K562 (cell line): ENCODE data around the gene SLC48A1. TPM values are rescaled to one million over a fixed set of nuclear protein-coding genes. Genes with fewer than 3 reads are reported as not detected.
A peak's percentile ranks its signal among the peaks of the same experiment; 100 is the strongest.

Source experiments
- ATAC-seq: fragments of 200-7000 bp; cut with Tn5 transposase; 3 replicates; pipeline ENCODE4 v1.9.1; 2020; ENCODE audit warnings: moderate library complexity
- BruUV-seq: library from RNA; stranded (reverse); fragments of 400-500 nt; replicated peaks from 2 replicates; lab custom pipeline; 2021; lab: Mats Ljungman, UMichigan
- CTCF ChIA-PET: fragments of 300-600 bp; formaldehyde crosslinking; extraction: SDS; loops from one replicate; lab custom pipeline; 2021; ENCODE audit warnings: low intra/inter-chr PET ratio; lab: Yijun Ruan, JAX
- POLR2A ChIA-PET: fragments of 300-600, 350-650 bp; sonication (Branson Sonifier 250); formaldehyde crosslinking; extraction: SDS; loops from one replicate; lab custom pipeline; 2021; ENCODE audit warnings: antibody characterized with exemption, inconsistent platforms; lab: Yijun Ruan, JAX
- DNase-seq, 4 experiments: peaks; one replicate each; pipeline versions ENCODE4 v3.0.0 to v3.0.0-alpha.2; 2011 to 2018; ENCODE audit warnings: low spot score in 3 of 4, mixed read lengths in 3 of 4; ENCODE audit errors: extremely low read depth in 1 of 4
- FAIRE-seq: peaks from 2 replicates; lab custom pipeline; 2011; peaks lifted over from hg19 to GRCh38; lab: Jason Lieb, UNC
- H2AFZ ChIP-seq: 2 replicates; pipeline ENCODE4 v1.6.0; 2011; ENCODE audit warnings: low read depth, low read length, control low read depth, inconsistent platforms
- H3K27ac ChIP-seq: fragments of 200-600 bp; 3 replicates; pipeline ENCODE4 v1.8.0; 2011; ENCODE audit warnings: low read depth, mild to moderate bottlenecking, control low read depth, inconsistent platforms, low read length, moderate library complexity, mixed read lengths; ENCODE audit errors: extremely low read depth
- H3K27me3 ChIP-seq, 2 experiments: fragments of 300-600 bp in 1 of 2; 2 replicates in 1 of 2; 3 replicates in 1 of 2; pipeline versions ENCODE4 v1.6.0 to v1.8.0; 2011; ENCODE audit warnings: inconsistent platforms in 2 of 2, low read length in 2 of 2, mild to moderate bottlenecking in 1 of 2, mixed read lengths in 1 of 2, moderate library complexity in 1 of 2; ENCODE audit not compliant: control insufficient read depth in 2 of 2, insufficient read depth in 2 of 2
- H3K36me3 ChIP-seq: fragments of 300-600 bp; 3 replicates; pipeline ENCODE4 v1.8.0; 2011; ENCODE audit warnings: mild to moderate bottlenecking, low read length, inconsistent platforms; ENCODE audit not compliant: control insufficient read depth, insufficient read depth
- H3K4me1 ChIP-seq, 2 experiments: fragments of 200-600 bp in 1 of 2; replicated peaks in 1 of 2; 2 replicates in 1 of 2; 3 replicates in 1 of 2; pipeline versions ENCODE4 v1.5.1 to v1.8.0; 2011; ENCODE audit warnings: inconsistent platforms in 2 of 2, low read length in 2 of 2, mild to moderate bottlenecking in 1 of 2, mixed read lengths in 1 of 2, moderate library complexity in 1 of 2; ENCODE audit not compliant: control insufficient read depth in 2 of 2, insufficient read depth in 2 of 2
- H3K4me2 ChIP-seq: 2 replicates; pipeline ENCODE4 v1.6.1; 2011; ENCODE audit warnings: low read length, control low read depth, inconsistent platforms, mixed read lengths; ENCODE audit not compliant: insufficient read depth
- H3K4me3 ChIP-seq: fragments of 200-600 bp; sonication (generic), shearing (Covaris generic); 2 replicates; pipeline ENCODE4 v1.5.1; 2016; ENCODE audit warnings: control low read depth, inconsistent platforms
- H3K79me2 ChIP-seq: fragments of 200-600 bp; 3 replicates; pipeline ENCODE4 v1.8.0; 2011; ENCODE audit warnings: low read length, inconsistent platforms; ENCODE audit not compliant: control insufficient read depth, insufficient read depth
- H3K9ac ChIP-seq, 2 experiments: 2 replicates each; pipeline versions ENCODE4 v1.6.0 to v1.6.1; 2011; ENCODE audit warnings: low read depth in 2 of 2, low read length in 2 of 2, control low read depth in 1 of 2, inconsistent platforms in 1 of 2, mild to moderate bottlenecking in 1 of 2, mixed read lengths in 1 of 2; ENCODE audit not compliant: insufficient read depth in 1 of 2
- H3K9me1 ChIP-seq: one replicate; pipeline ENCODE4 v1.6.0; 2011; ENCODE audit warnings: inconsistent platforms, mild to moderate bottlenecking, low read length, moderate library complexity; ENCODE audit not compliant: control insufficient read depth, insufficient read depth
- H3K9me3 ChIP-seq: replicated peaks from 2 replicates; pipeline ENCODE4 v1.5.1; 2011; ENCODE audit warnings: low read depth, low read length, inconsistent platforms; ENCODE audit not compliant: control insufficient read depth, insufficient read depth
- H4K20me1 ChIP-seq: replicated peaks from 2 replicates; pipeline ENCODE4 v1.6.1; 2011; ENCODE audit warnings: low read length, inconsistent platforms, mixed read lengths; ENCODE audit not compliant: control insufficient read depth, insufficient read depth
- ARID2 ChIP-seq: fragments of 450-650 bp; IDR thresholded peaks from 2 replicates; pipeline ENCODE4 v1.6.1; 2017; ENCODE audit warnings: antibody characterized with exemption, mild to moderate bottlenecking
- CBX8 ChIP-seq: fragments of 200-600 bp; sonication (generic); IDR thresholded peaks from 2 replicates; pipeline ENCODE4 v1.6.1; 2012; ENCODE audit warnings: borderline replicate concordance, mixed run types, low read depth, mild to moderate bottlenecking, moderate library complexity, mixed read lengths, low read length, control low read depth, inconsistent platforms; ENCODE audit not compliant: poor library complexity, severe bottlenecking; ENCODE audit errors: extremely low read depth
- HNRNPK ChIP-seq: fragments of 200-400 bp; formaldehyde crosslinking; IDR thresholded peaks from one replicate; pipeline ENCODE4 v1.6.1; 2018; ENCODE audit warnings: mild to moderate bottlenecking, low read depth, low read length; ENCODE audit not compliant: poor library complexity, severe bottlenecking
- L3MBTL2 ChIP-seq: fragments of 450-650 bp; IDR thresholded peaks from 2 replicates; pipeline ENCODE4 v1.6.1; 2016; ENCODE audit warnings: mild to moderate bottlenecking, moderate library complexity
- NR4A1 ChIP-seq, 2 experiments: fragments of 250-450 bp in 1 of 2; fragments of 450-650 bp in 1 of 2; sonication (Bioruptor Pico) in 1 of 2; IDR thresholded peaks; 2 replicates each; pipeline versions ENCODE4 v1.4.0 to v1.6.1; 2016 to 2020; ENCODE audit warnings: mild to moderate bottlenecking in 2 of 2, missing compliant biosample characterization in 1 of 2, missing genetic modification characterization in 1 of 2, moderate library complexity in 1 of 2
- RBM25 ChIP-seq: fragments of 200-400 bp; formaldehyde crosslinking; IDR thresholded peaks from 2 replicates; pipeline ENCODE4 v1.6.1; 2018; ENCODE audit warnings: low read length, low read depth, moderate library complexity; ENCODE audit not compliant: severe bottlenecking
- RBM34 ChIP-seq: fragments of 200-400 bp; formaldehyde crosslinking; IDR thresholded peaks from 2 replicates; pipeline ENCODE4 v1.6.1; 2018; ENCODE audit warnings: low read length, borderline replicate concordance; ENCODE audit not compliant: insufficient read depth
- XRCC3 ChIP-seq: fragments of 450-650 bp; IDR thresholded peaks from 2 replicates; pipeline ENCODE4 v1.6.1; 2017; ENCODE audit warnings: mild to moderate bottlenecking, moderate library complexity
- ZNF175 ChIP-seq: fragments of 200-800 bp; sonication (Bioruptor generic); IDR thresholded peaks from 2 replicates; pipeline ENCODE4 v1.6.1; 2016; ENCODE audit warnings: low read depth, mild to moderate bottlenecking, missing genetic modification characterization, missing compliant biosample characterization
- ZNF224 ChIP-seq: sonication (generic); formaldehyde crosslinking; IDR thresholded peaks from 2 replicates; pipeline ENCODE4 v1.8.0; 2022; ENCODE audit warnings: mild to moderate bottlenecking, missing genetic modification reagents
- ZNF347 ChIP-seq: fragments of 450-650 bp; formaldehyde crosslinking; IDR thresholded peaks from 2 replicates; pipeline ENCODE4 v1.4.0; 2020; ENCODE audit warnings: low read depth, mild to moderate bottlenecking, moderate library complexity
- WGBS: fragments of 100-300 bp; shearing (Covaris generic); methylation state at CpG from one replicate; pipeline ENCODE4 v1.1.6; 2016; ENCODE audit warnings: low coverage, mixed read lengths; ENCODE audit not compliant: insufficient coverage; ENCODE audit errors: missing lambda C conversion rate; 5-methylcytosine and 5-hydroxymethylcytosine counted together
- in situ Hi-C: fragments of 300-500 bp; cut with MboI; formaldehyde crosslinking; loops from 4 replicates; pipeline ENCODE4 v1.15.0; 2018; ENCODE audit warnings: inconsistent platforms, mixed read lengths
- intact Hi-C: fragments of 100-400 bp; cut with micrococcal nuclease; formaldehyde crosslinking; loops from 2 replicates; pipeline ENCODE4 v1.14.2; 2022
- polyA plus RNA-seq, 8 experiments: library from polyadenylated mRNA; depleted of rRNA in 4 of 8; stranded (reverse) in 5 of 8; unstranded in 3 of 8; fragments of >200 nt; fragmentation: Nextera tagmentation in 2 of 8; fragmentation: Illumina TruSeq in 1 of 8; extraction: Ambion mirVana in 2 of 8; extraction: Trizol in 1 of 8; gene quantifications; 2 replicates each; pipeline versions ENCODE4 v1.2.1 to v1.2.3, GENCODE V29; 2011 to 2014; ENCODE audit warnings: inconsistent platforms in 1 of 8, missing spikeins in 1 of 8
- total RNA-seq, 7 experiments: library from RNA; depleted of rRNA in 6 of 7; stranded (reverse); fragments of >200 nt in 6 of 7; fragmentation: Illumina TruSeq in 2 of 7; extraction: Trizol in 2 of 7; gene quantifications; 2 replicates each; pipeline versions ENCODE4 v1.2.1 to v1.2.3, GENCODE V29; 2011 to 2021; ENCODE audit warnings: low replicate concordance in 1 of 7
- TF ChIP-seq, protein P1 (sequence below): IDR thresholded peaks from 3 replicates; pipeline ENCODE4 v1.6.1; 2011; ENCODE audit warnings: borderline replicate concordance, mild to moderate bottlenecking; ENCODE audit not compliant: insufficient read length, insufficient read depth

The SLC48A1 gene
- total and polyA plus RNA-seq, 9 of the 15 experiments (the other 6 are each of a cell fraction or from before 2014, with no cell fraction given) = 10.7 to 37.5 (median 18.7) TPM

DNA sequence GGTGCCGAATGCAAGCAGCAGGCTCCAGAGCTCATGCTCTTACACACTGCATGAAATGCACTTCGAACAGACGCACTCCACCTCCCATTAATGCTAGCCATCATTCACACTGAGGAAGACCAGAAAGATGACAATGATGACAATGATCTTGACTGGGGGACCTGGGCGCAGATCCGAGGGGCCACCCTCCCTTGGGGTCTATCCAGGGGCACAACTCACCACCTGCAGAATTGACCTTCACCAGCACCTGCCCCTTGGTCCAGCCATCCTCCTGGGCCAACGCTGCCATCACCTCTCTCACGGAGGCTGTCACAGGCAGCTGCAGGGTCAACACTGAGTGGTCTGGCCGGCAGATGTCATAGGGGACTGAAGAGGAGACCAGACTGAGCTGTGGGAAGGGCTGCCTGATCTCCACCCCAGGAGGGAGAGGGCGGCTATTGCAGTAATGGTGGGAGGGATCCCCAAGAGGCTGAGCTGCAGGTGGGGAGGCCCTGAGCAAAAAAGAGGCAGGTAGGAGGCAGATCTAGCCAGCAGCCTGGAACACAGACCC is 29.7 kb upstream of the SLC48A1 start:
- Histone ChIP-seq H4K20me1 (no peaks in the 10 kb centered on the region; the same call in 1 of the 2 replicates), H2AFZ (no peak overlapping the region), H3K9me1 (no peaks in the 10 kb centered on the region), H3K4me2 (no peak overlapping the region), H3K4me3 (no peak overlapping the region), H3K27ac (no peak overlapping the region), H3K79me2 (no peaks in the 10 kb centered on the region), H3K9me3 (no peaks in the 10 kb centered on the region), H3K9ac (peak overlapping the region in 1 of 2 experiments; percentile 81; a peak in 2 of 4 replicates), H3K36me3 (no peaks in the 10 kb centered on the region), H3K4me1 (peaks cover 27 to 51% of the 10 kb centered on the region in 2 experiments), H3K27me3 (peaks cover 16 to 51% of the 10 kb centered on the region in 2 experiments)
- 36% methylated on average over 9 of the region's 9 CpGs for WGBS
- intact Hi-C loops = loop anchor here (2.0 kb wide), 1 partner anchor 27 kb away; no protein-coding TSS in a partner anchor
- in situ Hi-C loops = no loop called here
- ATAC-seq (no peak), FAIRE-seq (no peak), DNase-seq (no peak)
- CTCF ChIA-PET = interaction anchor here (0.6 to 5.5 kb wide), 10 partner anchors 16 to 446 kb away, joined by 3 to 59 read pairs (median 8); partner anchors contain the start of gene SLC48A1
- no TSS peak for BruUV-seq
- POLR2A ChIA-PET = interaction anchor here (0.6 to 2.0 kb wide), 7 partner anchors 10 to 211 kb away, joined by 3 to 5 read pairs (median 3); no protein-coding TSS in a partner anchor
- no peak for TF ChIP-seq CBX8
- no peak for TF ChIP-seq NR4A1 (CRISPR knock-in tag; IDR thresholded peaks at IDR 0.05)
- TF ChIP-seq NR4A1 (tag; IDR thresholded peaks at IDR 0.05) = no peak
- no peak for TF ChIP-seq HNRNPK
- no peak for TF ChIP-seq ZNF347
- TF ChIP-seq ARID2 = no peak
- TF ChIP-seq, protein P1, sequence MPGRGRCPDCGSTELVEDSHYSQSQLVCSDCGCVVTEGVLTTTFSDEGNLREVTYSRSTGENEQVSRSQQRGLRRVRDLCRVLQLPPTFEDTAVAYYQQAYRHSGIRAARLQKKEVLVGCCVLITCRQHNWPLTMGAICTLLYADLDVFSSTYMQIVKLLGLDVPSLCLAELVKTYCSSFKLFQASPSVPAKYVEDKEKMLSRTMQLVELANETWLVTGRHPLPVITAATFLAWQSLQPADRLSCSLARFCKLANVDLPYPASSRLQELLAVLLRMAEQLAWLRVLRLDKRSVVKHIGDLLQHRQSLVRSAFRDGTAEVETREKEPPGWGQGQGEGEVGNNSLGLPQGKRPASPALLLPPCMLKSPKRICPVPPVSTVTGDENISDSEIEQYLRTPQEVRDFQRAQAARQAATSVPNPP = no peak
- TF ChIP-seq L3MBTL2 = no peak
- no peak for TF ChIP-seq ZNF224 (CRISPR knock-in tag)
- no peak for TF ChIP-seq ZNF175 (CRISPR knock-in tag)
- no peak for TF ChIP-seq RBM25
- TF ChIP-seq XRCC3 = no peak
- no peak for TF ChIP-seq RBM34
